Mesothelial cell of epicardium (in vitro differentiated cells): ENCODE measurements around the gene PLXND1. TPM values are rescaled to one million over a fixed set of nuclear protein-coding genes. Genes with fewer than 3 reads are reported as not detected.

ENCODE experiments used
- DNase-seq, 2 experiments: peaks; one replicate each; pipeline ENCODE4 v3.0.0; 2021; ENCODE audit warnings: low spot score in 2 of 2; ENCODE audit not compliant: unreplicated experiment in 2 of 2
- H3K27ac Mint-ChIP-seq: 2 replicates; pipeline ENCODE4 v1.8.0; 2021; ENCODE audit warnings: mixed read lengths
- H3K27me3 Mint-ChIP-seq: 2 replicates; pipeline ENCODE4 v1.8.0; 2021; ENCODE audit warnings: low read depth, mixed read lengths
- H3K36me3 Mint-ChIP-seq: 2 replicates; pipeline ENCODE4 v1.8.0; 2021; ENCODE audit warnings: mixed read lengths
- H3K4me1 Mint-ChIP-seq: 2 replicates; pipeline ENCODE4 v1.8.0; 2021; ENCODE audit warnings: mixed read lengths
- H3K4me3 Mint-ChIP-seq: 2 replicates; pipeline ENCODE4 v1.8.0; 2021; ENCODE audit warnings: mild to moderate bottlenecking, moderate library complexity, mixed read lengths
- H3K9me3 Mint-ChIP-seq: 2 replicates; pipeline ENCODE4 v1.8.0; 2021; ENCODE audit warnings: mixed read lengths
- total RNA-seq: library from RNA; stranded (reverse); gene quantifications from 3 replicates; pipeline ENCODE4 v1.2.1, GENCODE V29; 2021
- TF ChIP-seq, protein P1 (sequence below): fragments of 200-600 bp; sonication (generic); IDR thresholded peaks from one replicate; pipeline ENCODE4 v1.5.0; 2021; ENCODE audit warnings: antibody characterized with exemption; ENCODE audit not compliant: unreplicated experiment

PLXND1 gene
- total RNA-seq, 1 donor from 2014 or later = 60.6 TPM

GRCh38 chr3:129530821-129531220 lies 75.7 kb downstream of the PLXND1 start:
- TF ChIP-seq, protein P1, sequence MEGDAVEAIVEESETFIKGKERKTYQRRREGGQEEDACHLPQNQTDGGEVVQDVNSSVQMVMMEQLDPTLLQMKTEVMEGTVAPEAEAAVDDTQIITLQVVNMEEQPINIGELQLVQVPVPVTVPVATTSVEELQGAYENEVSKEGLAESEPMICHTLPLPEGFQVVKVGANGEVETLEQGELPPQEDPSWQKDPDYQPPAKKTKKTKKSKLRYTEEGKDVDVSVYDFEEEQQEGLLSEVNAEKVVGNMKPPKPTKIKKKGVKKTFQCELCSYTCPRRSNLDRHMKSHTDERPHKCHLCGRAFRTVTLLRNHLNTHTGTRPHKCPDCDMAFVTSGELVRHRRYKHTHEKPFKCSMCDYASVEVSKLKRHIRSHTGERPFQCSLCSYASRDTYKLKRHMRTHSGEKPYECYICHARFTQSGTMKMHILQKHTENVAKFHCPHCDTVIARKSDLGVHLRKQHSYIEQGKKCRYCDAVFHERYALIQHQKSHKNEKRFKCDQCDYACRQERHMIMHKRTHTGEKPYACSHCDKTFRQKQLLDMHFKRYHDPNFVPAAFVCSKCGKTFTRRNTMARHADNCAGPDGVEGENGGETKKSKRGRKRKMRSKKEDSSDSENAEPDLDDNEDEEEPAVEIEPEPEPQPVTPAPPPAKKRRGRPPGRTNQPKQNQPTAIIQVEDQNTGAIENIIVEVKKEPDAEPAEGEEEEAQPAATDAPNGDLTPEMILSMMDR = no peak
- Mint-ChIP-seq H3K36me3 (no peaks in the 10 kb centered on the region), H3K27me3 (no peaks in the 10 kb centered on the region), H3K4me3 (no peak overlapping the region), H3K27ac (no peak overlapping the region), H3K9me3 (no peaks in the 10 kb centered on the region), H3K4me1 (peaks cover 28% of the 10 kb centered on the region)
- DNase-seq = no peak

GRCh38 chr3:129530251-129530791 lies 76.2 kb downstream of the PLXND1 start:
- no peak for DNase-seq
- Mint-ChIP-seq H3K27me3 (no peaks in the 10 kb centered on the region), H3K9me3 (no peaks in the 10 kb centered on the region), H3K36me3 (no peaks in the 10 kb centered on the region), H3K4me1 (peaks cover 28% of the 10 kb centered on the region), H3K27ac (no peak overlapping the region), H3K4me3 (no peak overlapping the region)
- TF ChIP-seq, protein P1 = no peak

DNA sequence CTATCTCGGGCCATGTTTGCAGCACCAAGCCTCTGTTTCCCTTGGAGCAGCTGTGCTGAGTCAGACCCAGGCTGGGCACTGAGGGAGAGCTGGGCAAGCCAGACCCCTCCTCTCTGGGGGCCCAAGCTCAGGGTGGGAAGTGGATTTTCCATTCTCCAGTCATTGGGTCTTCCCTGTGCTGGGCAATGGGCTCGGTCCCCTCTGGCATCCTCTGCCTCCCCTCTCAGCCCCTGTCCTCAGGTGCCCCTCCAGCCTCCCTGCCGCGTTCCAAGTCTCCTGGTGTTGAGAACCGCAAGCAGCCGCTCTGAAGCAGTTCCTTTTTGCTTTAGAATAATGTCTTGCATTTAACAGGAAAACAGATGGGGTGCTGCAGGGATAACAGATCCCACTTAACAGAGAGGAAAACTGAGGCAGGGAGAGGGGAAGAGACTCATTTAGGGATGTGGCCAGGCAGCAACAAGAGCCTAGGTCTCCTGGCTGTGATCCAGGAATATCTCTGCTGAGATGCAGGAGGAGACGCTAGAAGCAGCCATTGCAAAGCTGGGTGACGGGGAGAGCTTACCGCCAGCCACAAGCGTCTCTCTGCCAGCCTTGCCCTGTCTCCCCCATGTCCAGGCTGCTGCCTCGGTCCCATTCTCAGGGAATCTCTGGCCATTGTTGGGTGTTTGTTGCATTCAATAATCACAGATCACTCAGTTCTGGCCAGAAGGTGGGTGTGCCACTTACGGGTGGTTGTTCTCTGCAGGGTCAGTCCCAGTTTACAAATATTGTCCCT lies 76.9 kb downstream of the PLXND1 start:
- H3K36me3 Mint-ChIP-seq = no peaks in the 10 kb centered on the region
- peaks cover 23% of the 10 kb centered on the region for H3K4me1 Mint-ChIP-seq
- no peak overlapping the region for H3K27ac Mint-ChIP-seq
- DNase-seq = no peak
- H3K4me3 Mint-ChIP-seq = no peak overlapping the region
- H3K9me3 Mint-ChIP-seq = no peaks in the 10 kb centered on the region
- TF ChIP-seq, protein P1 = no peak
- H3K27me3 Mint-ChIP-seq = no peaks in the 10 kb centered on the region

DNA sequence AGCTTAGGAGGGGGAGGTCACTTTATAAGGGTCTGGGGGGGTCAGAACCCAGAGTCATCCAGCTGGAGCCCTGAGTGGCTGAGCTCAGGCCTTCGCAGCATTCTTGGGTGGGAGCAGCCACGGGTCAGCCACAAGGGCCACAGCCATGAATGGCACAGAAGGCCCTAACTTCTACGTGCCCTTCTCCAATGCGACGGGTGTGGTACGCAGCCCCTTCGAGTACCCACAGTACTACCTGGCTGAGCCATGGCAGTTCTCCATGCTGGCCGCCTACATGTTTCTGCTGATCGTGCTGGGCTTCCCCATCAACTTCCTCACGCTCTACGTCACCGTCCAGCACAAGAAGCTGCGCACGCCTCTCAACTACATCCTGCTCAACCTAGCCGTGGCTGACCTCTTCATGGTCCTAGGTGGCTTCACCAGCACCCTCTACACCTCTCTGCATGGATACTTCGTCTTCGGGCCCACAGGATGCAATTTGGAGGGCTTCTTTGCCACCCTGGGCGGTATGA lies 77.8 kb downstream of the PLXND1 start, which contains the start of gene RHO:
RHO (plus strand) TSS at position 51 of the 512 bp plus-strand sequence; CDS start at position 146, 95 bp downstream.
- Mint-ChIP-seq H3K4me3 (no peak within 1 kb of the TSS), H3K9me3 (no peaks in the 10 kb centered on the region), H3K36me3 (no peaks in the 10 kb centered on the region), H3K27ac (no peak within 1 kb of the TSS), H3K27me3 (no peaks in the 10 kb centered on the region), H3K4me1 (peaks cover 15% of the 10 kb centered on the region)
- TF ChIP-seq, protein P1 = no peak
- DNase-seq = no peak

- Mint-ChIP-seq H3K9me3 (no peaks in the 10 kb centered on the region), H3K27ac (no peak overlapping the region), H3K27me3 (no peaks in the 10 kb centered on the region)
Observed at GRCh38 chr3:129527262-129527661, 79.2 kb downstream of the PLXND1 start.

More at GRCh38 chr3:129527262-129527661, 79.2 kb downstream of the PLXND1 start:
- Mint-ChIP-seq H3K36me3 (no peaks in the 10 kb centered on the region), H3K4me3 (no peak overlapping the region), H3K4me1 (peaks cover 15% of the 10 kb centered on the region)
- no peak for DNase-seq
- TF ChIP-seq, protein P1 = no peak
